Measurements from ENCODE around the gene JOSD1.
"Not testable (repeated sequence)": the region's sequence is repeated elsewhere in the genome, so short reads cannot be mapped to it uniquely, and the experiment has no call there.

JOSD1 gene

DNA sequence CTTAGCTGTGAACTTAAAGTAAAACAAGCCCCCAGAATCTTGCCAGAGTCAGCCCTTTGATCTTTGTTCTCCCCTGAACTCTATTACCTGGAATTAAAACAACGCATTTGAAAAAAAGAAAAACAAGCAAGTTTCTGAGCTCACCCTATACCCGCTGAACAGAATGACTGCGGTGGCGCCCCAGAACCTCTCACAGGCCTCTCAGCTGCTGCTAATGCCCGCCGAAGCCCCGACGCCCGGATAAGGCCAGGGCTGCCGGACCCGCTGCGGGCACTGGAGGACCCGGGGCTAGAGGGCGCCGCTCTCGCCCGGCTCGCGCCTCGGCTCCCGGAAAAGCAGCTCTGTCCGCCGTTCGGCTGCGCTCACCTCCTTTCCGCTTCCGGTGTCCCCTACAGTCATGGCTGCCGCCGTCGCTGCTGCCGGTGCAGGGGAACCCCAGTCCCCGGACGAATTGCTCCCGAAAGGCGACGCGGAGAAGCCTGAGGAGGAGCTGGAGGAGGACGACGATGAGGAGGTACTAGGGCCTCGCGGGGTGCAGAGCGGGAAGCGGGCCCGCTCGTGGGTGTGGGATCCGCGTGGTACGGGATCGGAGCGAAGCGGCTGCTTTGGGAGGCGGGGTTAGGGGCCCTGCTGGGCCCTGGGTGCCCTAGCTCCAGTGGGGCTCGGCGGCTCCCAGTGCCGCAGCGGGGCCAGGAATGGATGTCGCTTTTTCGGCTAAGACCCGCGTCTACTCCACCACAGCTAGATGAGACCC lies 19.0 kb downstream of the JOSD1 start, which contains the start of gene TOMM22:
Gene TOMM22, plus strand, starts transcription at position 376 of the 754 bp plus-strand sequence. Its CDS starts 22 bp downstream, at position 398.
- DNase-seq, result peak; percentile 62

DNA sequence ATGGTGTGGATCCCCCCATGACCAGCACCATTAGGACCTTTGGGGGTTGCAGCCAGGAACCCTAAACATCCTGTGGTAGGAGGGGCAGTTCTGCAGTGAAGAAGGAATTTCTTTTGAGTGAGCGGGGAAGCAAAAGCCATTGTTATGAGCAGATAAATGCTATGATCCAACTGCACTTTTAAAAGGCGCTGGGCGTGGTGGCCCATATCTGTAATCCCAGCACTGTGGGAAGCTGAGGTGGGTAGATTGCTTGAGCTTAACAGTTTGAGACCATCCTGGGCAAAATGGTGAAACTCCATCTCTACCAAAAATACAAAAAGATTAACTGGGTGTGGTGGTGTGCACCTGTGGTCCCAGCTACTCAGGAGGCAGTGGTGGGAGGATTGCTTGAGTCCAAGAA lies 24.9 kb downstream of the JOSD1 start:
- DNase-seq, result no peak

DNA sequence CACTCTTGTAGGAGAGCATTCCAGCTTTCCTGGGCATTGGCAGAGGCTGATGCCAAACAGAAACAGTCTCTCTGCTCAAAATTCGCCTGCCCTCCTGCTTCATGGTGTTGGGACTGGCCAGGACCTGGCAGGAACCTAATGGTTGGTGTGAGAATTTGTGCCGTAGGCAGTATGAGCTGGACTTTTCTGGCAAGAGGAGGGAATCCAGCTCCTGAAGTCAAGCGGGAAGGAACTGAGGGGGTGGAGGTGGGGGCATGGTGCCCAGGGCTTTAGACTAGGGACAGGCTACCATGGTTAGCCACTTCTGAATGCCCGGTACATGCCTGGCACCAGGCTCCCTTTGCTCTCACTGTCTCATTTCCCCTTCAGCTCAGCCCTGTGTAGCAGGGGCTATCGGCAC lies 25.9 kb downstream of the JOSD1 start:
- no peak for DNase-seq

DNA sequence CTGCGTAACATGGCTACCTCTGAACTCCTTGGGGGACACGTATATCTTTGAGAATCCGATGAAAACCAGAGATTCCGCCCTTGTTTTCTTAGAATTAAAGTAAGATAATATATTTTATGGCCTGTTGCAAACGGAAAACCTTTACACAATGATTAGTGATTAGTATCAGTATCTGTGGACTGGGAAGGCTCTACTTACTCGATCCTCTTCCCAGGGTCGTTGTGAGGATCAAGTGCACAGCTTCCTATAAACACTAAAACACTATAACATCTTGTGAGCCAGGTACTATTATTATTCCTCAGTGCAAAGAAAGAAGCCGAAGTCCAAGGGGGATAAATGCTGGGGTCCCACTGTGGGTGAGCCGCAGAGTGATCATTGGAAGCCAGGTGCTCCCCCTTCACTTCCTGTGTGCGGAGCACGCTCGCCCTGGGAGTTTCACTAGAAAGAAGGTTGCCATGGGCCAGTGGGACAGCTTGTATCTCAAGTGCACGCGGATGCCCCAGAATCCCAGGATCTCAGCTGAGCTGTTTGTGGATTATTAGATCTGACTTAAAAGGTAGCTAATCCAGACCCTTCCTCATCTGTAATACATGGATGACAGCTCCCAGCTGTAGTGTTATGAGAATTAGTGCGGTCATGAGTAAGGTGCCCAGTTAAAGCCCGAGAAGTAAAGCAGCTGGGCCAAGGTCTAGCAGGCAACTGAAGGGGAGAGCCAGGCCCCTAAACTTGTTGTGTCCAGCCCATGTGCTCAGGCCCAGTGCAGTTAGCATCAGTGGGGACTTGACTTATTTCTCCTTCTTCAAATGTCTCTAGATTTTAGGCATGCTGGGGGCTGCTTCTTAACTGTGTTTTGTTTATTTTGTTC lies 43.5 kb downstream of the JOSD1 start:
- peak; percentile 9 for DNase-seq

DNA sequence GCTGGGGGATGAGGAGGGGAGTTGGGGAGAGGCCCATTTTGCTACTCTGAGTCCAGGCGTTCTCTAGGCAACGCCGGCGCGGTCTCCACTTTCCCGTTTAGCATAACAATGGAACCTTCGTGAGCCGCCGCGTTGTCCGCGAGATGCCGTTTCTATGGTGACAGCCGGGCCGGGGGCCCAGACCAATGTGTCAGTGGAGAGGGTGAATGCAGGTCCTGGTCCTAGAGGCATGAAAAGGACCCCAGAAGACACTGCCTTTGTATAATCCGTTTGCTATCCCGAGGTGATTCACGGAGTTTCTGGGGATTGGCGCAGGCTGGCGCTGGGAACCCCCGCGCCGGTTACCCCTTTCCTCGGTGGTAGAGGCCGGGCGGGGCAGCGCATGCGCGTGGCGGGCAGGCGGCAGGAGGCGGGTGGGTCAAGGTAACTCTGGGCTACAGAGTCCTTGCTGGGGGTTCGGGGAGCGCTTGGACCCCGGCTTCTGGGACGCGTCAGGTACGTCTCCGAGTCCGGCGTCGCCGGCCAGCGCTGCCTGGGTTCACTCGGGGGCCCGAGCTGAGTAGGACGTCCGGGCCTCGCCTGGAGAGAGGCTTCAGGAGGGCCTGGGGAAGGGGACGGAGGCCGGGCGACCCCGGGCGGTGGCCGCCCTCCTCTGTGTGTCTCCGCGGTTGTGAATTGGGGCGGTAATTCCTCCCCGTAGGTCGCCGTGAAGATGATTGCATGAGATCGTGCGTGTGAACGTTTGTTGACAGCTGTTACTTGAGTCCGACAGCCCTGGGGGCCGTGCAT lies 44.3 kb downstream of the JOSD1 start, which contains the start of the genes CBY1 and FAM227A:
Gene CBY1, plus strand, starts transcription at position 383 of the 789 bp plus-strand sequence. CDS start 11,417 bp downstream, outside the sequence.
Gene FAM227A, minus strand, starts transcription at position 137 of the 789 bp plus-strand sequence. CDS start 6,224 bp downstream, outside the sequence.
- peak; percentile 81 for DNase-seq

DNA sequence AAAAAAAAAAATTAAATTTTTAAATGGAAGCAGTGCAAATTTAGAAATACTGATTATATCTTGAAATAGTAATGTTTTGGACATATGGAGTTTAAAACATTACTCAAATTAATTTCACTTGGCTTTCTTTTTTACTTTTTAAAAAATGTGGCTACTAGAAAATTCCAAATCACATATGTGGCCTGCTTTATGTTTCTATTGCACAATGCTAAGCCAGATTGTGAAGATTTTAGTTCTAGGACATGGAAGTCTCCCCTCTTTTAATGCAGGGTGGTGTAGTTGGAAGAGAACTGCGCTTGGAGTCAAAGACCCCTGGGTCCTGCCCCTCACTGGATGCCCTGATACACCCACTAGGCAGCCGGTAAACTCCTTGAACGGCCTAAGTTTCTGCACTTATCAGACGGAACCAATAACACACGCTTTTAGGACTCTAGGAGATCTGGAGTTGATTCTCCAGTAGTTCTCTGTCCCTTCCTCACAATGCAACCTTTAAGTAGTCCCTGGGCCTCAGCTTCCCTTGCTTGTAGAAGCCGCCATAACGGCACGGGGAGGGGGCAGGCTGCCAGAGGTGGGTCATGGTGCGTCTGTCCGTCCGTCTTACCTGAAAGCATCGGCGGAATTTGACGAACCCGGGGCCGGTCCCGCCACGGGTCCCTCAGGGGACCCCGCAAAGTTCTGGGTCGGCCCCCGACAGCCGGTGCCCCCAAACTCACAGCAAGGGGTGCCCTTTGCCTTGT lies 45.1 kb downstream of the JOSD1 start:
- DNase-seq, result no peak

DNA sequence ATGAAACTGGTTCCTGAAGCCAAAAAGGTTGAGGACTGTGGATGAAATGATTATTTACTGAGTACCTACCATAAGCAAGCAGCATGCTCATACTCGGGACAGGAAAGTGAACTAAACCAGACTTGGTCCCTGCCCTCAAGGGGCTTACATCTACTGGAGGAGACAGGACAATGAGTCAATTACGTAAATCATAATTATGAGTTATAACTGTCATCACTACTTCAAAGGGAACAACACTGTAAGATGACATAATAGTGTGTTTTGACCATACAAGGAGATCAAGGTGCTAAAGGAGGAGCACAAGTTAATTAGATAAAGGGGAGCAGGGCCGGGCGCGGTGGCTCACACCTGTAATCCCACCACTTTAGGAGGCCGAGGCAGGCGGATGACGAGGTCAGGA lies 47.0 kb downstream of the JOSD1 start:
- DNase-seq, result no peak

DNA sequence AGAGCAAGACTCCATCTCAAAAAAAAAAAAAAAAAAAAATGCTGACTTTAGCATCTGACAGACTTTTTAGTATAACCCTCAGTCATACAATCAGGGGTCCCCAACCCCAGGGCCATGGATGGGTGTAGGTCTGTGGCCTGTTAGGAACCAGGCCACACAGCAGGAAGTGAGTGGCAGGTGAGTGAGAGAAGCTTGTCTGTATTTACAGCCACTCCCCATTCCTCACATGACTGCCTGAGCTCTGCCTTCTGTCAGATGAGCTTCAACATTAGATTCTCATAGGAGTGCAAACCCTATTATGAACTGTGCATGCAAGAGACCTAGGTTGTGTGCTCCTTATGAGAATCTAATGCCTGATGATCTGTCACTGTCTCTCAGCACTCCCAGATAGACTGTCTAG lies 47.9 kb downstream of the JOSD1 start:
- no peak for DNase-seq

DNA sequence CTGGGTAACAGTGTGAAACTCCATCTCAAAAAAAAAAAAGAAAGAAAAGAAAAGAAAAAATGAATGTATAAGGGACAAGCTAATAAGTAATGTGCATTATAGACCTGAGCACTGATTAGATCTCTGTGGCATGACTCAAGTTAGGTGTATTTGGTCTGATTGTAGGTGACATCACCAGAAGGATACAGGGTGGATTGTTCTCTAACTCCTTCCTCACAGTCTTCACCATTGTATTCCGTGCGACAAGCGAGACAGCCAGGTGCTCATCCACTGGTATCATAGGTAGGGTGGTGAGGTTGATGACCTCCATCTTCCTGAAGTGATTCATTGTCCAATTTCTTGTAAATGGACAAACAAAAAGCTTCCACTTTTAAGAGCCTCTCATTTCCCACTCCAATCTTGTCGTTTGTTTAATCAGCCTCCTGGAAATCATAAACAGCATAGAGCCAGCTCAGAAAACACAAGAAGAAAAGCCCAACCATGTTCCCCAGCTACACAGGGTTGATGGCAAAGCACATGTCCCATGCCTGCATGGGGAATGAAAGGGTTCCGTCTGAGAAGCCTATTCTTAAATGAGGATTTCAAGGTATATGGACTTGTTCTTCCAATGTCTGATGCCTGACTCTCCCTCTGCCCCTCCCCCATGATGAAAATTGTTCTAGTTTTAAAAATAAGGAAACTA lies 50.8 kb downstream of the JOSD1 start:
- DNase-seq, result no peak

DNA sequence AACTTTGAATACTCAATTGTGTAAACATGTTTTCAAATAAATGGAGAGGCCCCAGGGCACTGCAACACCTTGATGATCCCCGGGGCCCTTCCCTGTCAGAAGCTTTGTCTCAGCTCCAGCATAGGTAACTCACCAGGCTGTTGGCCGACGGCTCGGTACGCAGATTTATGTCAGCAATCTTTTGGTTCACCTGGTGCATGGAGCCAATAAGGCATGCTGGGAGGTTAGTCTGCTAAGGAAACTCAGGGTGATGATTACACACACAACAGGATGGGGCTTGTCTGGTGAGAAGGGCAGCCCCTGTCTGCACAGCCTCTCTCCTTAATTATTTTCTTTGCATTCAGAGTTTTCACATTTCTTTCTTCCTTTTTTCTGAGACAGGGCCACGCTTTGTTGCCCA lies 55.3 kb downstream of the JOSD1 start:
- DNase-seq, result no peak

DNA sequence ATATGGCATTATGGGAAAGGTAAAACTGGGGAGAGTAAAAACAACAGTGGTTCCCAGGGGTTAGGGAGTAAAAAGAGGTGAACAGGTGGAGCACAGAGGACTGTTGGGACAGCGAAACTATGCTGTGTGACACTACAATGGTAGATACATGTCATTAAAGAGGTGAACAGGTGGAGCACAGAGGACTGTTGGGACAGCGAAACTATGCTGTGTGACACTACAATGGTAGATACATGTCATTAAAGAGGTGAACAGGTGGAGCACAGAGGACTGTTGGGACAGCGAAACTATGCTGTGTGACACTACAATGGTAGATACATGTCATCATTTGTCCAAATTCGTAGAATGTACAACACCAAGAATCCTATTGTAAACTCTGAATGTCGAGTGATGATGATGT lies 56.5 kb downstream of the JOSD1 start:
- not testable (repeated sequence) for DNase-seq

DNA sequence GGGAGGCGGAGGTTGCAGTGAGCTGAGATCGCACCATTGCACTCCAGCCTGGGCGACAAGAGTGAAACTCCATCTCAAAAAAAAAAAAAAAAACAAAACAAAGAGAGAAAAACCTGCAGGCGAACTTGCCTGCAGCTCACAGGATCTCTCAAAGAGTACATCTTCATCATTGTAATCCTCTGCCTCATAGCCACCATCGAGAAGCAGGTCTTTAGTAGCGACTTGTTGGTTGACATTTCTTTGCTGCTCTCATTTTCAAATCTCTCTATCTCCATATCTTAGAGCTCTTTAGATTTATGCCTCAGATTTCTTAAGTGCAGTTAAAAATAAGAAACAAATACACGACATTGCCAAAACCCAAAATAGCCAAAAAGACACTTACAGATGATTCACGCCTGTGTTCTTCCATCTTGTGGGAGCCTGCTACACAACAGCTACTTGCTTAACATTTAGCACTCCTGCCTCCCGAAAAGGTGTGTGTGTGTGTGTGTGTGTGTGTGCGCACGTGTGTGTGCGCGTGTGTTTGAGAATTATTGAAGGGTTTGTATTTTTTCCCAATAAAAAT lies 59.2 kb downstream of the JOSD1 start:
- no peak for DNase-seq

DNA sequence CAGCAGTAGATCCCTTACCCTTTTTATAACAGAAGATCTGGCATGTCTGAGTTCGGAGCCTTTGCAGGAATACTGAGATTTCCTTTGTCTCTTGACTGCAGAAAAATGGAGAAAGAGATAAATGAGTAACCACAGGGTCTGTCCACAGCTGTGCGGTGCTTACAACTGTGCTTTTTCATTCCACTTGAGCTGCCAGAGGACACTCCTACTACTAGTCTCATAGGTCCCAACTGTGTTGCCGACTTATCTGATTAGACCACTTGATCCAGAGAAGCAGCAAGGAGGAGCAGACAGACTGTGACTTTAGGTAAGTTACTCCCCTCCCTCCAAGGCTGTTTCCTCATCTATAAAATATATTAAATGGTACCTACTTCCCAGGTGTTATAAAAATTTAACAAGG lies 62.0 kb downstream of the JOSD1 start:
- DNase-seq, result no peak

DNA sequence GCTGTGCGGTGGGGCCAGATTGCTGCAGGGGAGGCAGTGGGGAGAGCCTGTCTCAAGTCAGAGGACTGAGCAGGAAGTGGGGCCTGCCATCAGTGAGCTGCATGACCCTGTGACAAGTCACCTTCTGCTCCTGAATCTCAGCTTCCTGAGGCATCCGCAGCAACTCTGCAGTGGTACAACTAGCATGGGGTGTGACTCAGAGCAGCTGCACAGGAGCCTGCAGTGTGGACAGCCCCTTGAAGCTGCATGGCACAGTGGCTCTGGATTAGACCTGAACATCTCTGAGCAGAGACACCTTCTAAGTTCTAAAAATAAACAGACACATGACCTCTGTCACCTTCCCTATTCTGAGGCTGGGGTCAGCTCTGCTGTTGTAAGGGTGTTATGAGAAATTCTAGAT lies 62.5 kb downstream of the JOSD1 start:
- DNase-seq, result no peak
